ENCODE data around the gene THAP3. TPM values are rescaled to one million over a fixed set of nuclear protein-coding genes. Genes with fewer than 3 reads are reported as not detected.

THAP3 gene
- total and polyA plus RNA-seq, 9 of the 15 experiments (the other 6 are each of a cell fraction or from before 2014, with no cell fraction given) = 1.9 to 31.2 (median 18.2) TPM

DNA sequence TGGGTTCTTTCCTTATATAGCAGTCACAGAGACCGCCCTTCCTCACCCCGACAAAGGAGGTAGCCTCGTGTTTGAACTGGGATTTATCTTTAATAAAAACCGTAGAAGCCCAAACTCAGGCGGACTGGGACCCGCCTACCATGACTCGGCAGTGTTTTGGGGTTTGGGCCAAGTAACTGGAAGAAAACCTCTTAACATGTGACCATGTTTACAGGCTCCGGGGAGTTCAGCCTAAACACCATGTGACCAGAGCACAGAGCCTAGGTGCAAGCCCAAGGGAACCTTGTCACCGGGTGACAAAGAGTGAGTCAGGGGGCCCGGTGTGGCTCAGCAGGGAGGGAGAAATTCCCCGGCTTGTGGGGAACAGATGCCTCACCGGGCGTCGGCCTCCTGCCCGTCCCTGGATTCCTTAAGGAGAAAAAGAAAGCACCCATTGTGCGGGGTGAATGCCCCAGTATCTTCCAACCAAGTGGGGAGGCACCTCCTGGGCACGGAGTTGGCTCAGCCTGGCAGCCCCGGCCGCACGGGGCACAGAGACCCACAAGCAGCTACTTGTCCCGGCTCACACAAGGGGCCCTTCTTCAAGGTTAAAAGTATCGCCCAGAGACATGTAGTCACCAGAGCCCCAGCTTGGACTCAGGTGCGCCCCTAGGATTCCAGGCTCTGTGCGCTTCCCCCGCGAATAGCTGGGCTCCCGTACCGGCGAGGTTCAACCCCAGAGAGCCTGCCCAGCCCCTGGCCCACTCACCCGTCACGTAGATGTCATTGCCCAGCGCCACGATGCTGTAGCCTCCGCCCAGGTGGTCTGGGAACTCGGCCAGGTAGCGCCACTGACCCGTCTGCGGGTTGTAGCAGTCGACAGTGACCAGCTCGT is 23.4 kb upstream of the THAP3 start (continued):
- TF ChIP-seq, protein P1, sequence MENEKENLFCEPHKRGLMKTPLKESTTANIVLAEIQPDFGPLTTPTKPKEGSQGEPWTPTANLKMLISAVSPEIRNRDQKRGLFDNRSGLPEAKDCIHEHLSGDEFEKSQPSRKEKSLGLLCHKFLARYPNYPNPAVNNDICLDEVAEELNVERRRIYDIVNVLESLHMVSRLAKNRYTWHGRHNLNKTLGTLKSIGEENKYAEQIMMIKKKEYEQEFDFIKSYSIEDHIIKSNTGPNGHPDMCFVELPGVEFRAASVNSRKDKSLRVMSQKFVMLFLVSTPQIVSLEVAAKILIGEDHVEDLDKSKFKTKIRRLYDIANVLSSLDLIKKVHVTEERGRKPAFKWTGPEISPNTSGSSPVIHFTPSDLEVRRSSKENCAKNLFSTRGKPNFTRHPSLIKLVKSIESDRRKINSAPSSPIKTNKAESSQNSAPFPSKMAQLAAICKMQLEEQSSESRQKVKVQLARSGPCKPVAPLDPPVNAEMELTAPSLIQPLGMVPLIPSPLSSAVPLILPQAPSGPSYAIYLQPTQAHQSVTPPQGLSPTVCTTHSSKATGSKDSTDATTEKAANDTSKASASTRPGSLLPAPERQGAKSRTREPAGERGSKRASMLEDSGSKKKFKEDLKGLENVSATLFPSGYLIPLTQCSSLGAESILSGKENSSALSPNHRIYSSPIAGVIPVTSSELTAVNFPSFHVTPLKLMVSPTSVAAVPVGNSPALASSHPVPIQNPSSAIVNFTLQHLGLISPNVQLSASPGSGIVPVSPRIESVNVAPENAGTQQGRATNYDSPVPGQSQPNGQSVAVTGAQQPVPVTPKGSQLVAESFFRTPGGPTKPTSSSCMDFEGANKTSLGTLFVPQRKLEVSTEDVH (IDR thresholded peaks at IDR 0.05; ENCODE audit: low read depth, partially characterized antibody) = no peak
- TF ChIP-seq SFPQ (IDR thresholded peaks at IDR 0.05; ENCODE audit: low read depth, low read length) = no peak
- no peak for TF ChIP-seq PRMT5 (CRISPR knock-in tag; IDR thresholded peaks at IDR 0.05)
- TF ChIP-seq FOS (IDR thresholded peaks at IDR 0.05; ENCODE audit: extremely low read depth, insufficient read length) = no peak
- no peak for TF ChIP-seq SIN3B (IDR thresholded peaks at IDR 0.05; ENCODE audit: low read depth)
- TF ChIP-seq CEBPG (CRISPR knock-in tag; IDR thresholded peaks at IDR 0.05) = no peak
- no peak for TF ChIP-seq CEBPG (tag; conservative IDR thresholded peaks at IDR 0.05 in 1 of 2, IDR thresholded peaks at IDR 0.05 in 1 of 2)
- peak; percentile 93 for TF ChIP-seq MAFK (IDR thresholded peaks at IDR 0.05; ENCODE audit: low read length)
- TF ChIP-seq MTA3 (IDR thresholded peaks at IDR 0.05; ENCODE audit: borderline replicate concordance) = peak; percentile 0; the same call in 1 of the 2 replicates
- no peak for TF ChIP-seq HMGN3 (IDR thresholded peaks at IDR 0.05; ENCODE audit: borderline replicate concordance, extremely low read depth, insufficient read length, low read depth, low read length)
- TF ChIP-seq BRD9 (IDR thresholded peaks at IDR 0.05; ENCODE audit: low read depth, partially characterized antibody) = peak; percentile 28
- no peak for TF ChIP-seq ZNF124 (CRISPR knock-in tag; IDR thresholded peaks at IDR 0.05)
- TF ChIP-seq TCF7 (IDR thresholded peaks at IDR 0.05; ENCODE audit: borderline replicate concordance) = no peak
- TF ChIP-seq HMG20B (CRISPR knock-in tag; IDR thresholded peaks at IDR 0.05) = no peak
- peak; percentile 93 for TF ChIP-seq MYC (IDR thresholded peaks at IDR 0.05; ENCODE audit: low read depth, low read length)
- peak; percentile 90; the same call in 1 of the 2 replicates for TF ChIP-seq MYC (CRISPR knock-in tag; IDR thresholded peaks at IDR 0.05; ENCODE audit: borderline replicate concordance, low read depth)
- no peak for TF ChIP-seq ZNF57 (CRISPR knock-in tag; IDR thresholded peaks at IDR 0.05)
- no peak for TF ChIP-seq ZC3H8 (IDR thresholded peaks at IDR 0.05)
- TF ChIP-seq ESRRB (CRISPR knock-in tag; IDR thresholded peaks at IDR 0.05; ENCODE audit: borderline replicate concordance) = no peak
- TF ChIP-seq ZNF699 (CRISPR knock-in tag; IDR thresholded peaks at IDR 0.05; ENCODE audit: insufficient replicate concordance) = no peak
- no peak for TF ChIP-seq ZNF408 (CRISPR knock-in tag; IDR thresholded peaks at IDR 0.05; ENCODE audit: low read depth)
- no peak for TF ChIP-seq U2AF2 (optimal IDR thresholded peaks at IDR 0.05; ENCODE audit: low read depth, low read length)
- no peak; the same call in 1 of the 2 replicates for TF ChIP-seq CBX1 (IDR thresholded peaks at IDR 0.05; ENCODE audit: low read depth)
- TF ChIP-seq GABPA (tag; conservative IDR thresholded peaks at IDR 0.05; ENCODE audit: low read depth) = peak; percentile 12; the same call in 1 of the 2 replicates

All from K562 (cell line).